H9 (cell line): ENCODE measurements around the gene MPZL1. TPM values are rescaled to one million over a fixed set of nuclear protein-coding genes. Genes with fewer than 3 reads are reported as not detected.

Experiments used
- DNase-seq: peaks from one replicate; pipeline ENCODE4 v3.0.0-alpha.2; 2017
- H2AFZ ChIP-seq: one replicate; pipeline ENCODE4 v1.6.1; 2013; ENCODE audit warnings: mild to moderate bottlenecking, low read length, control low read depth, moderate library complexity
- H2AK5ac ChIP-seq: 2 replicates; pipeline ENCODE4 v1.6.1; 2013; ENCODE audit warnings: low read length, control low read depth, mixed read lengths; ENCODE audit not compliant: insufficient read length
- H2BK120ac ChIP-seq: one replicate; pipeline ENCODE4 v1.6.1; 2013; ENCODE audit warnings: low read depth, mild to moderate bottlenecking, low read length, control low read depth, inconsistent platforms; ENCODE audit not compliant: poor library complexity, severe bottlenecking
- H2BK12ac ChIP-seq: 2 replicates; pipeline ENCODE4 v1.6.1; 2013; ENCODE audit warnings: low read length, control low read depth, mixed read lengths, low read depth; ENCODE audit not compliant: insufficient read length
- H2BK15ac ChIP-seq: 2 replicates; pipeline ENCODE4 v1.6.1; 2013; ENCODE audit warnings: low read depth, low read length, control low read depth
- H2BK20ac ChIP-seq: one replicate; pipeline ENCODE4 v1.6.1; 2013; ENCODE audit warnings: low read depth, mild to moderate bottlenecking, low read length, control low read depth, inconsistent platforms; ENCODE audit not compliant: poor library complexity, severe bottlenecking
- H2BK5ac ChIP-seq: 2 replicates; pipeline ENCODE4 v1.6.1; 2013; ENCODE audit warnings: low read length, control low read depth, mixed read lengths; ENCODE audit not compliant: insufficient read length
- H3K14ac ChIP-seq: 2 replicates; pipeline ENCODE4 v1.6.1; 2013; ENCODE audit warnings: low read length, control low read depth; ENCODE audit not compliant: insufficient read depth
- H3K18ac ChIP-seq: 2 replicates; pipeline ENCODE4 v1.6.1; 2013; ENCODE audit warnings: low read depth, mild to moderate bottlenecking, mixed read lengths, low read length, control low read depth; ENCODE audit not compliant: insufficient read length
- H3K23ac ChIP-seq: 2 replicates; pipeline ENCODE4 v1.6.1; 2013; ENCODE audit warnings: low read length, control low read depth, mixed read lengths, low read depth; ENCODE audit not compliant: insufficient read length
- H3K23me2 ChIP-seq: 2 replicates; pipeline ENCODE4 v1.6.1; 2013; ENCODE audit warnings: low read depth, mild to moderate bottlenecking, mixed read lengths, low read length, control low read depth; ENCODE audit not compliant: insufficient read length, poor library complexity, severe bottlenecking
- H3K27ac ChIP-seq: 2 replicates; pipeline ENCODE4 v1.5.1; 2013; ENCODE audit warnings: low read length, control low read depth, mixed read lengths, low read depth; ENCODE audit not compliant: insufficient read length
- H3K27me3 ChIP-seq: 2 replicates; pipeline ENCODE4 v1.6.1; 2013; ENCODE audit warnings: low read length, control low read depth, inconsistent platforms; ENCODE audit not compliant: insufficient read depth
- H3K4ac ChIP-seq: 2 replicates; pipeline ENCODE4 v1.6.1; 2013; ENCODE audit warnings: low read depth, mild to moderate bottlenecking, control low read depth, inconsistent platforms, low read length, moderate library complexity
- H3K4me1 ChIP-seq: 2 replicates; pipeline ENCODE4 v1.6.1; 2013; ENCODE audit warnings: low read length, control low read depth, inconsistent platforms; ENCODE audit not compliant: insufficient read depth
- H3K4me2 ChIP-seq: 2 replicates; pipeline ENCODE4 v1.6.1; 2013; ENCODE audit warnings: low read length, control low read depth, mixed read lengths; ENCODE audit not compliant: insufficient read length, insufficient read depth
- H3K56ac ChIP-seq: 2 replicates; pipeline ENCODE4 v1.6.1; 2013; ENCODE audit warnings: low read depth, mild to moderate bottlenecking, mixed read lengths, low read length, control low read depth; ENCODE audit not compliant: insufficient read length
- H3K79me1 ChIP-seq: 2 replicates; pipeline ENCODE4 v1.6.1; 2013; ENCODE audit warnings: low read depth, mild to moderate bottlenecking, moderate library complexity, low read length, control low read depth, inconsistent platforms; ENCODE audit not compliant: insufficient read depth, poor library complexity, severe bottlenecking
- H3K79me2 ChIP-seq: 2 replicates; pipeline ENCODE4 v1.6.1; 2013; ENCODE audit warnings: low read length, control low read depth, inconsistent platforms; ENCODE audit not compliant: insufficient read depth
- H3K9ac ChIP-seq: 2 replicates; pipeline ENCODE4 v1.6.1; 2013; ENCODE audit warnings: low read length, control low read depth, mixed read lengths; ENCODE audit not compliant: insufficient read length; ENCODE audit errors: extremely low read depth
- H3K9me3 ChIP-seq: one replicate; pipeline ENCODE4 v1.6.1; 2013; ENCODE audit warnings: low read depth, low read length, inconsistent platforms; ENCODE audit not compliant: control insufficient read depth
- H3T11ph ChIP-seq: one replicate; pipeline ENCODE4 v1.6.1; 2013; ENCODE audit warnings: mild to moderate bottlenecking, low read length, control low read depth, inconsistent platforms
- H4K20me1 ChIP-seq: one replicate; pipeline ENCODE4 v1.6.1; 2013; ENCODE audit not compliant: control insufficient read depth, insufficient read length, insufficient read depth
- H4K5ac ChIP-seq: 2 replicates; pipeline ENCODE4 v1.6.1; 2013; ENCODE audit warnings: low read depth, mild to moderate bottlenecking, mixed read lengths, low read length, control low read depth; ENCODE audit not compliant: insufficient read length
- H4K8ac ChIP-seq: replicated peaks from 2 replicates; pipeline ENCODE4 v1.6.1; 2013; ENCODE audit warnings: low read length, control low read depth, mixed read lengths, low read depth; ENCODE audit not compliant: insufficient read length
- H4K91ac ChIP-seq: 2 replicates; pipeline ENCODE4 v1.6.1; 2013; ENCODE audit warnings: low read depth, mild to moderate bottlenecking, moderate library complexity, mixed read lengths, low read length, control low read depth; ENCODE audit not compliant: insufficient read length
- H3K27ac Mint-ChIP-seq, 3 experiments: 2 replicates in 2 of 3; 3 replicates in 1 of 3; pipeline ENCODE4 v1.8.0; 2020 to 2021; ENCODE audit warnings: mixed read lengths in 3 of 3, mild to moderate bottlenecking in 1 of 3, moderate library complexity in 1 of 3
- H3K27me3 Mint-ChIP-seq: 2 replicates; pipeline ENCODE4 v1.8.0; 2021; ENCODE audit warnings: low read depth, mild to moderate bottlenecking, moderate library complexity, mixed read lengths
- H3K36me3 Mint-ChIP-seq, 3 experiments: 2 replicates in 2 of 3; 3 replicates in 1 of 3; pipeline ENCODE4 v1.8.0; 2020 to 2021; ENCODE audit warnings: low read depth in 3 of 3, mixed read lengths in 3 of 3; ENCODE audit not compliant: insufficient read depth in 1 of 3
- H3K4me1 Mint-ChIP-seq, 2 experiments: 2 replicates each; pipeline ENCODE4 v1.8.0; 2020; ENCODE audit warnings: mixed read lengths in 2 of 2
- H3K4me3 Mint-ChIP-seq, 2 experiments: 2 replicates in 1 of 2; 3 replicates in 1 of 2; pipeline ENCODE4 v1.8.0; 2020 to 2021; ENCODE audit warnings: mild to moderate bottlenecking in 2 of 2, mixed read lengths in 2 of 2, moderate library complexity in 1 of 2
- H3K9me3 Mint-ChIP-seq, 2 experiments: 2 replicates in 1 of 2; 3 replicates in 1 of 2; pipeline ENCODE4 v1.8.0; 2020; ENCODE audit warnings: mild to moderate bottlenecking in 2 of 2, mixed read lengths in 2 of 2, moderate library complexity in 1 of 2
- WGBS: extraction: QIAGEN DNeasy Blood & Tissue Kit; methylation state at CpG from one replicate; pipeline ENCODE4 v1.1.7; 2013; ENCODE audit warnings: missing lambda C conversion rate, low lambda C conversion rate, mixed read lengths; ENCODE audit not compliant: insufficient read length; ENCODE audit errors: extremely low coverage; 5-methylcytosine and 5-hydroxymethylcytosine counted together
- total RNA-seq: library from RNA; stranded (reverse); gene quantifications from 2 replicates; pipeline ENCODE4 v1.2.1, GENCODE V29; 2021
- TF ChIP-seq, protein P1 (sequence below): fragments of 200-600 bp; sonication (generic); conservative IDR thresholded peaks from 3 replicates; pipeline ENCODE4 v1.8.0; 2021; ENCODE audit warnings: antibody characterized with exemption, mild to moderate bottlenecking

The MPZL1 gene
- total RNA-seq, 1 experiment from 2014 or later = 60.7 TPM

DNA sequence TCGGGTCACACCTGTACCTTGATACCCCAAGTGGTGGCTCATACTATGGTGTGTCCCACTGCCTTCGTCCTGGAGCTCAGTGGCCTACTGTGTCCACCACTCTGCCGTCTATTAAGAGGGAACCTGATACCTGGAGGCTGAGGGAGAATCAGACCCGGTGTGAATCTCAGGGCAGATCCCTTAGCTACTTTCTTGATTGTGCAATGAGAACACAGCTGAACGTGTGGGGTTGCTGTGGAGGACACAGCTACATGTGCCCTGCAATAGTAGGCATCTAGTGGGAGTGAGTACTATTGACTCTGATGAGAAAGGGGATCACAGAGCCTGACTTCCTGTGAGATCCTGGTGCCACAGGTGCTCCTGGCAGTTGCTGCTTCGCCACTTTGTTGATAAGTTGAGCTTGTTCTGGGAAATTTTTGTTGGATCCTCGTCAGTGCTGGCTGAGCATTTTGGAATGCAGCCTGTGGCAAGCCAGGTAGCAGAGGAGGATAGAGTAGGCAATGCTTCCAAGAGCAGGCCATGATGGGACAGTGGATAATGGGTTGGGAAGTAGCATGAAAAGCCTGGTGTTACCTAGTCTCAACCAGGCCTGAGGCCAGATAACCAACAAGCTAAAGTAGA is 28.2 kb upstream of the MPZL1 start:
- no peaks in the 10 kb centered on the region for H3K23me2 ChIP-seq
- no peaks in the 10 kb centered on the region for H3K4me1 ChIP-seq
- no peak overlapping the region for H3K4me2 ChIP-seq
- DNase-seq = no peak
- H3K4ac ChIP-seq = no peak overlapping the region
- H2AFZ ChIP-seq = no peak overlapping the region
- H2BK15ac ChIP-seq = no peak overlapping the region
- no peak overlapping the region for H4K5ac ChIP-seq
- no peak overlapping the region for H3K27ac ChIP-seq
- H2BK5ac ChIP-seq = no peak overlapping the region
- Mint-ChIP-seq H3K27ac (no peak overlapping the region), H3K4me3 (no peak overlapping the region), H3K9me3 (no peaks in the 10 kb centered on the region), H3K36me3 (no peaks in the 10 kb centered on the region), H3K27me3 (no peaks in the 10 kb centered on the region), H3K4me1 (peaks cover 22 to 25% of the 10 kb centered on the region in 2 experiments)
- no peak overlapping the region for H3K23ac ChIP-seq
- no peak overlapping the region for H3T11ph ChIP-seq
- H2AK5ac ChIP-seq = no peak overlapping the region
- H3K9me3 ChIP-seq = no peaks in the 10 kb centered on the region
- H3K14ac ChIP-seq = no peak overlapping the region
- H3K79me1 ChIP-seq = no peaks in the 10 kb centered on the region
- no CpG with 5 or more reads among the region's 7 CpGs for WGBS
- H4K91ac ChIP-seq = no peak overlapping the region
- no peak overlapping the region for H4K8ac ChIP-seq
- H3K9ac ChIP-seq = no peak overlapping the region
- TF ChIP-seq, protein P1, sequence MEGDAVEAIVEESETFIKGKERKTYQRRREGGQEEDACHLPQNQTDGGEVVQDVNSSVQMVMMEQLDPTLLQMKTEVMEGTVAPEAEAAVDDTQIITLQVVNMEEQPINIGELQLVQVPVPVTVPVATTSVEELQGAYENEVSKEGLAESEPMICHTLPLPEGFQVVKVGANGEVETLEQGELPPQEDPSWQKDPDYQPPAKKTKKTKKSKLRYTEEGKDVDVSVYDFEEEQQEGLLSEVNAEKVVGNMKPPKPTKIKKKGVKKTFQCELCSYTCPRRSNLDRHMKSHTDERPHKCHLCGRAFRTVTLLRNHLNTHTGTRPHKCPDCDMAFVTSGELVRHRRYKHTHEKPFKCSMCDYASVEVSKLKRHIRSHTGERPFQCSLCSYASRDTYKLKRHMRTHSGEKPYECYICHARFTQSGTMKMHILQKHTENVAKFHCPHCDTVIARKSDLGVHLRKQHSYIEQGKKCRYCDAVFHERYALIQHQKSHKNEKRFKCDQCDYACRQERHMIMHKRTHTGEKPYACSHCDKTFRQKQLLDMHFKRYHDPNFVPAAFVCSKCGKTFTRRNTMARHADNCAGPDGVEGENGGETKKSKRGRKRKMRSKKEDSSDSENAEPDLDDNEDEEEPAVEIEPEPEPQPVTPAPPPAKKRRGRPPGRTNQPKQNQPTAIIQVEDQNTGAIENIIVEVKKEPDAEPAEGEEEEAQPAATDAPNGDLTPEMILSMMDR = no peak
- H2BK12ac ChIP-seq = no peak overlapping the region
- H4K20me1 ChIP-seq = no peaks in the 10 kb centered on the region
- no peaks in the 10 kb centered on the region for H3K27me3 ChIP-seq
- no peak overlapping the region for H3K18ac ChIP-seq
- no peak overlapping the region for H2BK20ac ChIP-seq
- H2BK120ac ChIP-seq = no peak overlapping the region
- H3K56ac ChIP-seq = no peak overlapping the region
- no peaks in the 10 kb centered on the region for H3K79me2 ChIP-seq
